Measurements from ENCODE around the gene ANKRD13B. TPM values are rescaled to one million over a fixed set of nuclear protein-coding genes. Genes with fewer than 3 reads are reported as not detected.

ANKRD13B gene
- total and polyA plus RNA-seq, 2 of the 13 experiments (the other 11 are each of a cell fraction or from before 2014, with no cell fraction given), result 1.7 to 1.8 TPM

DNA sequence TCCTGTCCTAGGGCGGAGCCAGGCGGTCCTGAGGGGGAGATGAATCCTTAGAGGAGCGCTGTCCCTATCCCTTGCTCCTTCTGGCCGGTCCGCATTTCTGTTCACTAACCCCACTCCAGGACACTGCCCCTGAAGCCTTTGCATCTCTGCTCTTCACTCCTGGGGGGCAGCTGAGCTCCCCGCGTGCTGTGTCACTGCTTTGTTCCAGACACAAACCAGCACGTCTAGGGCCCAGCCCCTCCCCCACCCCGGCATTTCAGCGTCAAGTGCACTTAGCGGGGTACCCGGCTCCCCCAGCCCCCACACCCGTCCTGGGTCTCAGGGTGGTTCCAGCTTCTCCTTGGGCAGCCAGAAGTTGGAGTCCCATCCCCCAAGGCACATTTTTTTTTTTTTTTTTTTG lies 20.9 kb downstream of the ANKRD13B start (continued):
- TF ChIP-seq, protein P1, sequence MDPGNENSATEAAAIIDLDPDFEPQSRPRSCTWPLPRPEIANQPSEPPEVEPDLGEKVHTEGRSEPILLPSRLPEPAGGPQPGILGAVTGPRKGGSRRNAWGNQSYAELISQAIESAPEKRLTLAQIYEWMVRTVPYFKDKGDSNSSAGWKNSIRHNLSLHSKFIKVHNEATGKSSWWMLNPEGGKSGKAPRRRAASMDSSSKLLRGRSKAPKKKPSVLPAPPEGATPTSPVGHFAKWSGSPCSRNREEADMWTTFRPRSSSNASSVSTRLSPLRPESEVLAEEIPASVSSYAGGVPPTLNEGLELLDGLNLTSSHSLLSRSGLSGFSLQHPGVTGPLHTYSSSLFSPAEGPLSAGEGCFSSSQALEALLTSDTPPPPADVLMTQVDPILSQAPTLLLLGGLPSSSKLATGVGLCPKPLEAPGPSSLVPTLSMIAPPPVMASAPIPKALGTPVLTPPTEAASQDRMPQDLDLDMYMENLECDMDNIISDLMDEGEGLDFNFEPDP (CRISPR knock-in tag; conservative IDR thresholded peaks at IDR 0.05), result 0 out of 2 replicates have a peak, but pooled peaks have one; percentile 16
- TF ChIP-seq, protein P2, sequence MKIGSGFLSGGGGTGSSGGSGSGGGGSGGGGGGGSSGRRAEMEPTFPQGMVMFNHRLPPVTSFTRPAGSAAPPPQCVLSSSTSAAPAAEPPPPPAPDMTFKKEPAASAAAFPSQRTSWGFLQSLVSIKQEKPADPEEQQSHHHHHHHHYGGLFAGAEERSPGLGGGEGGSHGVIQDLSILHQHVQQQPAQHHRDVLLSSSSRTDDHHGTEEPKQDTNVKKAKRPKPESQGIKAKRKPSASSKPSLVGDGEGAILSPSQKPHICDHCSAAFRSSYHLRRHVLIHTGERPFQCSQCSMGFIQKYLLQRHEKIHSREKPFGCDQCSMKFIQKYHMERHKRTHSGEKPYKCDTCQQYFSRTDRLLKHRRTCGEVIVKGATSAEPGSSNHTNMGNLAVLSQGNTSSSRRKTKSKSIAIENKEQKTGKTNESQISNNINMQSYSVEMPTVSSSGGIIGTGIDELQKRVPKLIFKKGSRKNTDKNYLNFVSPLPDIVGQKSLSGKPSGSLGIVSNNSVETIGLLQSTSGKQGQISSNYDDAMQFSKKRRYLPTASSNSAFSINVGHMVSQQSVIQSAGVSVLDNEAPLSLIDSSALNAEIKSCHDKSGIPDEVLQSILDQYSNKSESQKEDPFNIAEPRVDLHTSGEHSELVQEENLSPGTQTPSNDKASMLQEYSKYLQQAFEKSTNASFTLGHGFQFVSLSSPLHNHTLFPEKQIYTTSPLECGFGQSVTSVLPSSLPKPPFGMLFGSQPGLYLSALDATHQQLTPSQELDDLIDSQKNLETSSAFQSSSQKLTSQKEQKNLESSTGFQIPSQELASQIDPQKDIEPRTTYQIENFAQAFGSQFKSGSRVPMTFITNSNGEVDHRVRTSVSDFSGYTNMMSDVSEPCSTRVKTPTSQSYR (CRISPR knock-in tag; IDR thresholded peaks at IDR 0.05; ENCODE audit: borderline replicate concordance), result 0 out of 2 replicates have a peak, but pooled peaks have one; percentile 16
- TF ChIP-seq, protein P3, sequence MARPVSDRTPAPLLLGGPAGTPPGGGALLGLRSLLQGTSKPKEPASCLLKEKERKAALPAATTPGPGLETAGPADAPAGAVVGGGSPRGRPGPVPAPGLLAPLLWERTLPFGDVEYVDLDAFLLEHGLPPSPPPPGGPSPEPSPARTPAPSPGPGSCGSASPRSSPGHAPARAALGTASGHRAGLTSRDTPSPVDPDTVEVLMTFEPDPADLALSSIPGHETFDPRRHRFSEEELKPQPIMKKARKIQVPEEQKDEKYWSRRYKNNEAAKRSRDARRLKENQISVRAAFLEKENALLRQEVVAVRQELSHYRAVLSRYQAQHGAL (CRISPR knock-in tag; IDR thresholded peaks at IDR 0.05; ENCODE audit: not compliant biosample characterization), result no peak
- TF ChIP-seq CAMTA2 (CRISPR knock-in tag; IDR thresholded peaks at IDR 0.05; ENCODE audit: borderline replicate concordance) (peak; percentile 32; the same call in 1 of the 2 replicates), ZNF879 (CRISPR knock-in tag; IDR thresholded peaks at IDR 0.05) (no peak)
- TF ChIP-seq, protein P4, sequence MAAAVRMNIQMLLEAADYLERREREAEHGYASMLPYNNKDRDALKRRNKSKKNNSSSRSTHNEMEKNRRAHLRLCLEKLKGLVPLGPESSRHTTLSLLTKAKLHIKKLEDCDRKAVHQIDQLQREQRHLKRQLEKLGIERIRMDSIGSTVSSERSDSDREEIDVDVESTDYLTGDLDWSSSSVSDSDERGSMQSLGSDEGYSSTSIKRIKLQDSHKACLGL (CRISPR knock-in tag; IDR thresholded peaks at IDR 0.05), result no peak
- TF ChIP-seq, protein P5, sequence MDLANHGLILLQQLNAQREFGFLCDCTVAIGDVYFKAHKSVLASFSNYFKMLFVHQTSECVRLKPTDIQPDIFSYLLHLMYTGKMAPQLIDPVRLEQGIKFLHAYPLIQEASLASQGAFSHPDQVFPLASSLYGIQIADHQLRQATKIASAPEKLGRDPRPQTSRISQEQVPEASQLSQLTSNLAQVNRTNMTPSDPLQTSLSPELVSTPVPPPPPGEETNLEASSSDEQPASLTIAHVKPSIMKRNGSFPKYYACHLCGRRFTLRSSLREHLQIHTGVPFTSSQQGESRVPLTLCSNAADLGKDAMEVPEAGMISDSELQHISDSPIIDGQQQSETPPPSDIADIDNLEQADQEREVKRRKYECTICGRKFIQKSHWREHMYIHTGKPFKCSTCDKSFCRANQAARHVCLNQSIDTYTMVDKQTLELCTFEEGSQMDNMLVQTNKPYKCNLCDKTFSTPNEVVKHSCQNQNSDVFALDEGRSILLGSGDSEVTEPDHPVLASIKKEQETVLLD (CRISPR knock-in tag; IDR thresholded peaks at IDR 0.05; ENCODE audit: low read depth), result no peak

Data from HepG2 (cell line).